Stimulated activated CD8-positive, alpha-beta memory T cell treated with anti-CD3 and anti-CD28 coated beads, Interleukin-2, amount 100 ng/mL, for 1 hour (primary cell): Measurements from ENCODE around the gene TRA2A.
"Not testable (repeated sequence)": the region's sequence is repeated elsewhere in the genome, so short reads cannot be mapped to it uniquely, and the experiment has no call there.

Source experiments
- DNase-seq, 2 donors: peaks; one replicate each; pipeline ENCODE4 v3.0.0-alpha.2; 2020; ENCODE audit warnings: low read depth in 2 of 2

Gene TRA2A

DNA sequence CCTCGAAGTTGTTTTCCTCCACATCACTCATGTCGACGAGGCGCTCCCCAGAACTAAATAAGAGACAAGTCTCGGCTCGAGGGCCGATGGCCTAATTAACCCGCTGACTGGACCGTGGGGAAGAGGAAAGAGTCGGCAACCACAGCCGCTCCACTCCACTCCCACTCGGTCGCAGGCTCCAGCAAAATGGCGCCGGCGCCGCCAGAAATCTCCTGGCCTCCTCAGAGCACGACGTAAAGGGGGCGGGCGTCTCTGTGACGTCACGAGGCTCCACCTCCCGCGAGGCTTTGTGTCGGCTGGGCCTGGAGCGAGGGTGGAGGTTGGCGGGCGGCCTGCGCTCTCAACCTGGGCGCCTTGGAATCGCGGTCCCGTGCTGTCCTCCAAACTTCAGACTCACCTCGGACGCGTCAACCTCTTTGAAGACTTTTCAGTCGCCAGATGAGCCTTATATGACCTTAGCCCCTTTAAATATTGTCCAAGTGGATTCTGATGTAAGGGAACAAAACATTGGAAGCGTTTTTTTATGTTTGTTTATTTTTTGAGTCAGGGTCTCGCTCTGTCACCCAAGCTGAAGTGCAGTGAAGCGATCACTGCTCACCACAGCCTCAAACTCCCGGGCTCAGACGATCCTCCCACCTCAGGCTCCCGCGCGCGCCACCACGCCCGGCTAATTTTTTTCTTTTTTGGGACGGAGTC is at the start of gene TRA2A:
TRA2A (minus strand) TSS at position 188 of the 696 bp plus-strand sequence; CDS start at position 31, 157 bp downstream.
- DNase-seq = peak; percentile 93 to 94

DNA sequence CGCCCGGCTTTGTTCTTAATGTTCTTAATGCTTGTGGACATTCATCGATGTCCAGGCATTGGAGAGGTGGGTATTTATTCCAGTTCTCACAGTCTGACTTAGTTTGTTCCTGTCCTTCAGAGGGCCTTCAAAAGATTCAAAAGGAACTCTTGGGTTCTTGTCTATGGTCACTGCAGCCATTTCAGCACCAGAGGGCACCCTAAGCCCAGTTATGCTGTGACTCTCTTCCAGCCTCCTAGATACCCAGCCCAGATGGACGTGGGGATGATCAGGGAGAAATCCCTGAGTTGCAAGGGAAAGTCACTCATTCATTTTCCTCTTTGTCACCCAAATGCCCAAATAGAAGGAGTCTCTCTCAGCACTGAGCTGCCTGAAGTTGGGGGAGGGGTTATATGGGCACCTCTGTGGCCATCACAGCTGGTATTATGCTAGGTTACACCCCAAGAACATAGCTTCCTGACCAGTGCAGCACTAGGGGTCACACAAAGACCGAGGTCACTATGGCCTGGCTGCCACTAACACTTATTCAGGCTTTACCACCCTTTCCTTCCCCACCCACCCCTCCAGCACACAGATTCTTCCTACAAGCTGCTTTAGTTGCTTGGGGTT is 38.9 kb upstream of the TRA2A start:
- DNase-seq = peak; percentile 35 to 42

DNA sequence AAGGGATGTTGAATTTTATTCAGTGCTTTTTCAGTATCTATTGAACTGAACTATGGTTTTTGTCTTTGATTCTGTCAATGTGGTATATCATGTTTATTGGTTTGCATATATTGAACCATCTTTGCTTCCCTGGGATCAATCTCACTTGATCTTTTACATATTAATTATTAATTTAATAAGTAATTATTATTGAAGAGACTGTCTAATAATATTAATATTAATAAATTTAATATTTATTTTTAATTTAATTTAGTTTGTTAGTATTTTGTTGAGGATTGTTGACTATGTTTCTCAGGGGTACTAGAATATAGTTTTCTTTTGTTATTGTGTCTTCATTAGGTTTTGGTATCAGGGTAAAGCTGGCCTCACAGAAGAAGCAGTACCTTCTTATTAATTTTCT is 26.5 kb upstream of the TRA2A start:
- DNase-seq = no peak

DNA sequence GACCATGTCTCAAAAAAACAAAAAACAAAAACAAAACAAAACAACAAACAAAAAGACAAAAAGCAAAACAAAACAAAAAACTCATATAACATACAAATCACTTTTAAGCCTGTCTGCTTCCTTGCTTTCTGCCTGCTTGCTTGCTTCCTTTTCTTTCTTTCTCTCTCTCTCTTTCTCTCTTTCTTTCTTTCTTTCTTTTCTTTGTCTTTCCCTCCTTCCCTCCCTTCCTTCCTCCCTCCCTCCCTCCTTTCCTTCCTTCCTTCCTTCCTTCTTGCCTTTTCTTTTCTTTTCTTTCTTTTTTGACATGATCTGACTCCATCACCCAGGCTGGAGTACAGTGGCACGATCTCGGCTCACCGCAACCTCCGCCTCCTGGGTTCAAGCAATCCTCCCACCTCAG is 15.9 kb upstream of the TRA2A start:
- DNase-seq = no peak

DNA sequence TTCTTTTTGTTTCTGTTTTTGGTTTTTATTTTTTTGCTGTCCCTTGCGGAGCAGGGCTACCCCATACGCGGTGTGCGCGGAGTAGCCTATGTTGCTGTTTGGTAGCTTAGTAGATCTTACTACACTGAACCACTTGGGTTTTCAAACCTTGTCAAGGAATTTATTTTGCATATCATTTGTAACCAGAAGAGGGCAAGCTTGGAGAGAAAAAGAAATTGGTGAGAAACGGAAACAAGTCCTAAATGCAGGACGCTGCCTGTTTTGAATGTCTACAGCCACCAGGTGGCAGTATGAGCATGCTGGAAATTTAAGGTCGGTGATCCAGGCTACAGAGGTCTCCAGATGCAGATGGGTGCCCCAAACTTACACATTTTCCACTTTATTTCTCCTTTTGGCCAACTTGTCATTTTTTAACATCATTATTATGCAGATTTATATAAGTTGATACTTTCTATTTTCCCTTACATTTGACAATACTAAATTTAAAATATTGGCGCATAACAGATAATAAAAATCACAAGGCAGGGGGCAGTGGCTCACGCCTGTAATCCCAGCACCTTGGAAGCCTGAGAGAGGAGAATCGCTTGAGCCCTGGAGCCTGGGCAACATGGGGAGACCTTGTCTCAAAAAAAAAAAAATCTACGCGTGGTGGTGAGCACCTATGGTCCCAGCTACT is 15.3 kb upstream of the TRA2A start:
- peak; percentile 42 to 55 for DNase-seq

DNA sequence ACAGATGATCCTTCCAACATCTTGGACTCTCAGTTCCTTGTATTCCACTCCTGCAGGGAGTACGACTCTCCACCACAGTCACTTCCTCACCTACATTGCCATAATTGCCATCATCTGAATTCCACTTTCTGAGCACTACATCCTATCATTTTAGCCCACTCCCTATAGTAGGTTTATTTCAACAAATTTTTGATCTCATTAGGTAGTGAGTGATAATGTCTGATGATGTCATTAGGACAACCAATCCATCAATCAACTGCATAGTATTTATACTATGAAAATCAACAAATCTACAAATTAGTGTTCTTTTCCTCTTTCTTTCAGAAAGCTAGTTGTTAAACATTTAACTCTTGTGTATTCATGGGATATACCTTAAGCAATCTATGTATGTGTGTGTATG is 13.7 kb upstream of the TRA2A start:
- no peak for DNase-seq

DNA sequence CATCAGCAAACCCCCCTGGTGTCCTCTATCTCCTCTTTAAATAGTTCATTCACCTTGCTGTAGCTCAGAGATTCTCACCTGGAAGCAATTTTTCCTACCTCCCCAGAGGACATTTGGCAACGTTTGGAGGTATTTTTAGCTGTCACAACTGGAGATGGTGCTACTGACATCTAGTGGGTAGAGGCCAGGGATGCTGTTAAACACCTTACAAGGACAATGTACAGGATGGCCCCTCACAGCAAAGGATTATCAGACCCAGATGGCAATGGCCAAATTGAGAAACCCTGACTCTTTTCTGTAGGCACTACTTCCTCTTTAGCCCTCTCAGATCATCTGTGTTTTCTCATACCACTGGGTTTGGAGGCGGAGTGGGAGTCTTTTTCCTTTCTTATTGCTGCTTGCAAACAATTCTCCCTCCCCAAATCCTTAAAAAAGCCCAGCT is 13.2 kb upstream of the TRA2A start:
- no peak for DNase-seq

DNA sequence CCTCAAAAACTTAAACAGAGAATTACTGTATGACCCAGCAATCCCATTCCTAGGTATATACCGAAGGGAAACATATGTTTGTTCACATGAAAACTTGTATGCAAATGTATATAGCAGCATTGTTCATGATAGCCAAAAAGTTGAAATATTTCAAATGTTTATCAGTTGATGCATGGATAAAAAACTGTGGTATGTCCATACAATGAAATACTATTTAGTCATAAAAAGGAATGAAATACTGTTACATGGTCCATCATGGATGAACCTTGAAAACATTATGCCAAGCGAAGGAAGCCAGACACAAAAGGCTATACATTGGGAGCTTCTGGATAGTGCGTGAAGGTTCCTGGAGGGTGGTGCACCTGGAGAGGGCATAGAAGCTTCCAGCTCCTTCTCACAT is 11.0 kb upstream of the TRA2A start:
- no peak for DNase-seq

DNA sequence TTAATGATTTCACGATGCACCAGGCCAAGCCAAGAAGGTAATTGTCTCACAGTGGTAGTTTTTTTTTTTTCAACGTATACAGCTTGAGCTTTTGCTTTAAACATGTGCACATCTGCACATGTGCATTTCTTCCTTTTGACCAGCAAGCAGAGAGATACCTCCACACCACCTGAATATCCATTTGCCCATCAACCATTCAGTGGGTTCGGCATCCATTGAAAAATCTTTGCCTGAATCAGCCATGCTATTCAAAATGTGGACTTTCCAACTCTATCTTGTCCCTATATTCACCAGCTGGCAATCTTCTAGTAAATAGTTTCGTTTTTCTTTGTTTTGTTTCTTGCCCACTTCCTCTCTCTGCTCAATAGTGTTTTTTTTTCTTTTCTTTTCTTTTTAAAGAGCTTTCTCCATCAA is 7.7 kb upstream of the TRA2A start:
- no peak for DNase-seq

DNA sequence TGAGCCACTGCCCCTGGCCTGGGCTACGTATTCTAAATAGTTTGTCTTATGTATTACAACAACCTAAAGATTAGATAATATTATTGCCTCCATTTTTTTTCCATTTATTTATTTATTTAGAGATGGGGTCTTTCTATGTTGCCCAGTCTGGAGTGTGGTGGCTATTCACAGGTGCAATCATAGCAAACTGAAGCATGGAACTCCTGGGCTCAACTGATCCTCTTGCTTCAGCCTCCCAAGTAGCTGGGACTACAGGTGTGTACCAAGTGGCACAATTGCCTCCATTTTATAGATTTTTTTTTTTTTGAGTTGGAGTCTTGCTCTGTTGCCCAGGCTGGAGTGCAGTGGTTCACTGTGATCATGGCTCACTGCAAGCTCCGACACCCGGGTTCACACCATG is 6.5 kb upstream of the TRA2A start:
- no peak for DNase-seq

DNA sequence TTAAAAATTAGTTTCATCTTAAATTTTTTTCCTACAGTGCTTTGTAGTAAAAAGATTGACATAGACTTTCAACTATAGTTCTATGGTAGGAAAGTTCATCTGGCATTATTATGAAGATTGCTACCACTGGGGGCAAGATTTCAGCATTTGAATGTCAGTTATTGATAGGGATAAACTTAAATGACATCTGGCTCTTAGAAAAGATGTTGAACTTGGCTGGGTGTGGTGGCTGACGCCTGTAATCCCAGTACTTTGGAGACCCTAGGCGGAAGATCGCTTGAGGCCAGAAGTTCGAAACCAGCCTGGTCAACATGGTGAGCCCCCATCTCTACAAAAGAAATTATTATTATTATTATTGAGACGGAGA is 1.4 kb upstream of the TRA2A start:
- no peak for DNase-seq

DNA sequence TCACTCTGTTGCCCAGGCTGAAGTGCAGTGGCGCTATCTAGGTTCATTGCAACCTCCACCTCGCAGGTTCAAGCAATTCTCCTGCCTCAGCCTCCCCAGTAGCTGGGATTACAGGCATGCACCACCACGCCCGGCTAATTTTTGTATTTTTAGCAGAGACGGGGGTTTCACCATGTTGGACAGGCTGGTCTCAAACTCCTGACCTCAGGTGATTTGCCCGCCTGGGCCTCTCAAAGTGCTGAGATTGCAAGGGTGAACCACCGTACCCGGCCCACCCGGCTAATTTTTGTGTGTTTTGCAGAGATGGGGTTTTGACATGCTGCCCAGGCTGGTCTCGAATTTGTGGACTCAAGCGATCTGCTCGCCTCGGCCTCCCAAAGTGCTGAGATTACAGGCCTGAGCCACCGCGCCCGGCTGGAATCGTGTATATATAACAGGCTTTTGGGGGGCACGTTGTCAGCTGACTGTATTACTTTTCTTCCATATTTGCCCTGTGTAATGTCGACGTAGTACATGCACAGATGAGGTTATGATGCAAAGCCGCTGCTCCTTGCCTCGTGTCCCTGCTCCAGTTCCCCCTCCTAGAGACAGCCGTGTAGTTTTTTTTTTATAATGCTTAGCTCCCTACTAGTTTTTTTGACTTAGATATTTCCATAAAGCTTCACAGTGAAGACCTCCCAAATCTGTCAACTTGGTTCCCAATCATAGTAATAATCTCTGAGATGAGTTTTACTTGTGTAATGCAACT is 883 bp upstream of the TRA2A start:
- no peak for DNase-seq

DNA sequence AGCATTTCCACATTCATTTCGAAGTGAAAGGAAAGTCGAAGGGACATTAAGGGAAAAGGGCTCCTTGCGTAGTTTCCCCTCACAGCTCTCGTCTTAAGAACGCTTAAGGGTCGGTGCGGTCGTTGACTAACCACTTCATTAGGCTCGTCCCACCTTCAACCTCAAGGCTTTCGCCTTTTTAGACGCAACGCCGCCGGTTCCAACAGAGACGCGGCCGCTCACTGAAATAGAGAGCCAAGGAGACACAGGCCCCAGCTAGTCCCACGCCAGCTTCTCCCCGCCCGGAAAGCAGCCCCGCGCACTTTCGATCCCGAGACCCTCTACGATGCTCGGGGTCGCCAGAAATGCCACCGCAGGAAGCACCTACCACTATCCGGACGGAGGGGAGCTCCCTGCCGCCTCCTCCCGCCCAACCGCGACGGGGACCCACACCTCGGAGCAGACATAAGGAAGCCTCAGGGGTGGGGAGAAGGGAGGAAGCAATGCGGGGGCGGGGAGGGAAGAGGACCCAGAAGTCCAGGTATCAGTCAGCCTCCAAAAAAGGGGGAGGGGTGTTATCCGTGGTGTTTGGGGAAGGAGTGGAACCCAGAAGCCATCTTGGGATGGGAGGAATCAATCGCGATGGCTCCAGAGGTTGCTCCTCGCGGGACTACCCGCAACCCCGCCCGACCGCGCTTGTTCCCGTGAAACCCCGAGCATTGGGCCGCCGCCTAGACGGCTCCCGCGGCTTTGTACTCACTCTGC is 559 bp downstream of the TRA2A start:
- peak in 1 of 2 donors; percentile 17 for DNase-seq

DNA sequence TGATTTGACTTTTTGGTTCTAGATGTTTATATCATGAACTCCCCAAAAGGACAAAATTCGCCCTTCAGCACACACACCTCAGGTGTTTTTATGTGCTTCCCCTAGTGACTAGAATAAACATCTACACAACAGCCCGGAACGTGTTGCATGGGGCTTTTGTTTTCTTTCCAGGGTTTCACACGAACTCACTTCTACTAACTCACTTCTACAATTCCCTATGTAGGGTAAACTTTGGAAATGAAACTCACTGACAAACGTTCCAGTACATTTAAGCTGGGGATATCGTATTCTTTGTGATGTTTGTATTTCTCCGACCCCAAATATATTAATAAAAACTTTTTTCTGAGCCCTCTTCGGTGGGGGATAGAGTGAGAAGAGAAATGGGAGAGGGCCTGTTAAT is 1.4 kb downstream of the TRA2A start:
- peak in 1 of 2 donors; percentile 8 for DNase-seq

DNA sequence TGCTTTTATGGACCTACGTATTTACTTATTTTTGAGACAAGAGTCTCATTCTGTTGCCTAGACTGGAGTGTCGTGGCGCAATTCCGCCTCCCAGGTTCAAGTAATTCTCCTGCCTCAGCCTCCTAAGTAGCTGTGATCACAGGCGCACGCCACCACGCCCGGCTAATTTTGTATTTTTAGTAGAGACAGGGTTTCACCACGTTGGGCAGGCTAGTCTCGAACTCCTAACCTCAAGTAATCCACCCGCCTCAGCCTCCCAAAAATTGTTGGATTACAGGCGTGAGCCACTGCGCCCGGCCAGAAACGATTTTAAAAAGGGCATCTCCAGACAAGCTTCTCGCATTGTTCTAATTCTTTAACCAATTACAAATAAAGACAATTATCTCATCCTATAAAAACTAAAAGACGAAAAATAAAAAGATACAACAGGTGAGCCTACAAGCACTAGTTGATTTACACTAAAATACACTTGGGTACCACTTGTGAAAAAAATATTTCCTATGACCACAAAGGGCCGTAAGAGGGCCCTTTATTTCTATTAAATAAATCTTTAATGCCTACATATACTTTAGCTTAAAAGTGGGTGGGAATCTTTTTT is 2.4 kb downstream of the TRA2A start:
- no peak for DNase-seq

DNA sequence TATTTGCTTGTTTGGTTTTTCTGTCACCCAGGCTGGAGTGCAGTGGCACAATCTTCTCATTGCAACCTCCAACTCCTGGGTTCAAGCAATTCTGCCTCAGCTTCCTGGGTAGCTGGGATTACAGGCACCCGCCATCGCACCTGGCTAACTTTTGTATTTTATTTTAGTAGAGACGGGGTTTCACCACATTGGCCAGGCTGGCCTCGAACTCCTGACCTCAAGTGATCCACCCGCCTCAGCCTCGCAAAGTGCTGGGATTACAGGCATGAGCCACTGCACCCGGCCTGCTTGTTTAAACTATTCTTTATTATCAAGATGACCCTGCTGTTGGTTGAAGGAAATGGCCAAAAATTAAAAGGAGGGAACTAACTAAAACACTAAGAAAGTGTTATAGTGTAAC is 6.2 kb downstream of the TRA2A start:
- DNase-seq = not testable (repeated sequence)

DNA sequence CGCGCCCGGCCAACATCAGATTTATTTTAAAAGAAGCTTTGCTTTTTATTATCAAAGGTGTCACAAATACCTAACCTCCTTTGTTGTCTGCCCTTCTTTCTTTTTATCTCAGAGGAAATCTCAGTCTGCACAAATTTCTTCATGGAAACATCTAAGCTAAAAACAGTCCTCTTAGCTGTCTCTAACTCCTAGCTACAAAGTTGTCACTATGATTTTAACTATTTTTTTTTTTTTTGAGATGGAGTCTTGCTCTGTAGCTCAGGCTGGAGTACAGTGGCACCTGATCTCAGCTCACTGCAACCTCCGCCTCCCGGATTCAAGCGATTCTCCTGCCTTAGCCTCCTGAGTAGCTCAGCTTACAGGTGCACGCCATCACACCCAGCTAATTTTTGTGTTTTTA is 7.3 kb downstream of the TRA2A start:
- DNase-seq = no peak

DNA sequence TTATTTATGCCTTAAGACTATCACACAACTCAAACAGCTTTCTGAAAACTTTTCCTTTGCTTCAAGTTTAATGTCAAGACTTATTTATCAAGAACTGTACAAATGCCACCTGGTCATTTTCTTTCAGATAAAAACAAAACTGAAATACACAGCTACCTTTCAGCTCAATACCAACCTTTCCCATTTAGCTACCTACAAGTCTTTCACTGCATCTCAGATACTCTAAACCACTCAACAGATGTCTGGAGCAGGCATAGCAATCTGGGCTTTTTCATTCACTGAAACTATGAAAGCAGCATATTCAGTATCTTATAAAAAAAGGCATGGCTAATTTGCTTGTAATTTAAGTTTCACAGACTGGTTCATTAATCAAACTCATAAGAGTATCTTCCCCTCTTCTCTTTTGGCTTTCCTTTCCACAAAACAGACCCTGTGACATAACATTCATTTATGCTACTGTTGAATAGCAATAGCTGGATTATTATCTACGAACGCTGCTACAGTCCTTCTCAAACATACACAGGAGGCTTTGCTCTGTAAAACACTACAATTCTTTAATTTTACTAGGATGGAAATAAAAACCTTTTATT is 8.2 kb downstream of the TRA2A start:
- no peak for DNase-seq

DNA sequence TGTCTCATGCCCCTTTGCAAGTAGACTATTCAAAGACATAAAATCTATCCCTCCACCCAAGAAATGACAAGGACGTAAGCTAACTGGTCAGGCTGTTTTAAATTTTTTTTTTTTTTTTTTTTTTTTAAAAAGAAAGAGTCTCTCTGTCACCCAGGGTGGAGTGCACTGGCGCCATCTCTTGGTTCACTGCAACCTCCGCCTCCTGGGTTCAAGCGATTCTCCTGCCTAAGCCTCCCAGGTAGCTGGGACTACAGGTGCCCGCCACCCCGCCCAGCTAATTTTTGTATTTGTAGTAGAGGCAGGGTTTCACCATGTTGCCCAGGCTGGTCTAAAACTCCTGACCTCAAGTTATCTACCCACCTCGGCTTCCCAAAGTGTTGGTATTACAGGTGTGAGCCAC is 11.2 kb downstream of the TRA2A start:
- DNase-seq = no peak

DNA sequence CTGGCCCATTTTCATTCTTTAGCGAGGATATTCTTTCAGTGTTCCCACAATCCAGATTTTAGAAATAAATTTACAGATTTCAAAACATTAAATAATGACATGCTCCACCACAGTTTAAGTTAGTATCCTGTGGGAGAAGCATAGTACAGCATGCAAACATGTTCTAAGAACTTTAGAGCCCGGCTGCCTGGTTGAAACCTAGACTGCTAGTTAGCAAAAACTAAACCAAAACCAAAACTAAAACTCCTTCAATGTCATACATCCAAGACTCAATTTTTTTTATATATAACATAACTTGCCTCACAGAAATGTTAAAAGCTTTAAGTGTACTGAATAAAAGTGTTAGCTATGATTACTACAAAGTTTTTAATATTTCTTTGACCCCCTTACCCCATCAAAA is 17.0 kb downstream of the TRA2A start:
- no peak for DNase-seq

DNA sequence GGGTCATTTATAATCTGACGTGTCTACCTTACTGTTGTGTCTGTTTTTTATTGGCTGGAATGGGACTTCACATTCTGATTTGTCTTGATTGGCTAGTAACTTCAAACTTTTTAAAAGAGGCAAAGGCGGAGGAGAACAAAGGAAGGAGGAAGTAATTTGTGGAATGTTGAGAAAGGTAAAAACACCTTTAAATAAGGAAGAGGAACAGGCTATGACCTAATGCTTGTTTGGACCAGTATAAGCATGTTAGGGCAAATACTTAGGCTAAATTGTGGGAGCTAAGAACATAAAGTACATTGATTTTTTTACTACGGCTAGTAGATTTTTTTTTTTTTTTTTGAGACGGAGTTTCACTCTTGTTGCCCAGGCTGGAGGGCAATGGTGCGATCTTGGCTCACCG is 18.0 kb downstream of the TRA2A start:
- DNase-seq = not testable (repeated sequence)
